HL-60/S4 treated with phorbol 12-myristate 13-acetate at 8.2 ng/mL for 4 days and 3 days (cell line): Measurements from ENCODE around the gene TRUB1.

Experiments used
- in situ Hi-C: fragments of 300-500 bp; cut with MboI; formaldehyde crosslinking; loops from 2 replicates; pipeline ENCODE4 v1.15.0; 2022; ENCODE audit warnings: low sequenced_read_pairs

Gene TRUB1

DNA sequence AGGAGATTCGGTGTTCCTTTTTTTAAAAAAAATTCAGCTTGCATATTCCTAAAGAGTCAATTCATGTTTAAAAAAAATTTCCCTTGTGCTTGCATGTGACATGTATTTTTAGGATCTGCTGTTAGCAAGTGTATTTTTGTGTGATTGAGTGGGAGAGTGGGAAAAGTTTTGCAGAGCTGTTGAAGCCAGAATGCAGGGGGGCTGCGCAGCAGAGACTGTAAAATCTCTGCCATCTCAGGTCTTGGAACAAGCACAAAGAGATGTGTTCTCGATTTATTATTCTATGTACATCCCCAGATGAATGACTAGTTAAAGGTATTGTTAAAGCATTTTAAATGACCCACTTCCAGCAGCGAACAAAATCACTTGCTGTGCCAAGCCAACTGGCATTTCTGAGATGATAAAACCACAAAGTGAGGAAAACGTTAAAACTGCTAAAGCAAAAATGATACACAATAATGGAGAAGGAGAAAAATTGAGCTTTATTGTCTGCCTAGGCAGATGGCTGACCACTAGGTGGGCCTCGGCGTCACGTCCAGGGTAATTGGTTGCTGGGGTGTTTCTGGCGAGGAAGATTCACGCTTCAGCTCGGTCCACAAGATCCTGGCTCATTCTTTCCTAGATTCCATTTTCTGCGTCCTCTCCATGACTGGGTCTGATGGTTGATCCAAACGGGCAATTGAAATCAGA is 88.2 kb downstream of the TRUB1 start:
- in situ Hi-C loops: no loop called here

DNA sequence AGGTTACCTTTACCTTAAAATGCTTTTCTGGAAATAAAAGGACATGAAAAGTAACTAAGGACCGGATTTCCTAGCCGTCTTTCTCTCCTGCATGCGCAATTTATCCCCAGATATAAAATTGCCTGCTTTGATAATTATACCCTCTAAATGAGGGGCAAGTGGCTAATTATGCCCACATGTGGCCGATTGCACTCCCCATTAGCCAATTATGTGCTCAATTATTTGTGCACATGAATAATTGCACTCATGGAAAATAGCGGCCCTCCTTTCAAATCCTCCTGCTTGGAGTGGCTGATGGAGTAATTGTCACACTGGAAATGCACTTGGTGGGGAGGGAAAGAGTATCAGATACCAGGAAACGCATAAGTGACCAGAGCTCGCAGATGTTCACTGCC is 88.7 kb downstream of the TRUB1 start:
- in situ Hi-C loops: no loop called here
